Loucy (cell line): ENCODE results near the gene FAM162B.
"Not testable (repeated sequence)": the region's sequence is repeated elsewhere in the genome, so short reads cannot be mapped to it uniquely, and the experiment has no call there.

Source experiments
- H2AFZ ChIP-seq: fragments of 200-600 bp; sonication (generic); 2 replicates; pipeline ENCODE4 v1.6.0; 2016; ENCODE audit warnings: antibody characterized with exemption, mild to moderate bottlenecking, low read length, moderate library complexity
- H3F3A ChIP-seq: fragments of 200-600 bp; 2 replicates; pipeline ENCODE4 v1.6.0; 2016; ENCODE audit warnings: antibody characterized with exemption, low read depth, mild to moderate bottlenecking
- H3K27me3 ChIP-seq: fragments of 200-600 bp; sonication (generic); 2 replicates; pipeline ENCODE4 v1.6.1; 2014; ENCODE audit warnings: low read length, mild to moderate bottlenecking; ENCODE audit not compliant: insufficient read depth, poor library complexity, severe bottlenecking
- H3K36me3 ChIP-seq: fragments of 200-600 bp; sonication (generic); 2 replicates; pipeline ENCODE4 v1.6.1; 2016; ENCODE audit warnings: low read length; ENCODE audit not compliant: insufficient read depth
- H3K4me1 ChIP-seq: fragments of 200-600 bp; sonication (generic); 2 replicates; pipeline ENCODE4 v1.5.1; 2014; ENCODE audit warnings: low read length, mild to moderate bottlenecking; ENCODE audit not compliant: insufficient read depth, poor library complexity, severe bottlenecking
- H3K4me2 ChIP-seq: fragments of 200-600 bp; sonication (generic); 2 replicates; pipeline ENCODE4 v1.6.0; 2014; ENCODE audit warnings: antibody characterized with exemption, low read length, low read depth, mild to moderate bottlenecking; ENCODE audit not compliant: poor library complexity, severe bottlenecking
- H3K4me3 ChIP-seq: fragments of 200-600 bp; sonication (generic); 2 replicates; pipeline ENCODE4 v1.5.1; 2014; ENCODE audit warnings: low read length, mild to moderate bottlenecking, mixed read lengths; ENCODE audit not compliant: poor library complexity, severe bottlenecking
- H3K79me2 ChIP-seq: fragments of 200-600 bp; sonication (generic); 2 replicates; pipeline ENCODE4 v1.6.1; 2014; ENCODE audit warnings: low read length; ENCODE audit not compliant: insufficient read depth
- H3K9ac ChIP-seq: fragments of 200-600 bp; sonication (generic); 2 replicates; pipeline ENCODE4 v1.6.0; 2014; ENCODE audit warnings: mild to moderate bottlenecking, low read depth, low read length, moderate library complexity; ENCODE audit not compliant: poor library complexity, severe bottlenecking
- H3K9me2 ChIP-seq: fragments of 200-600 bp; sonication (generic); replicated peaks from 2 replicates; pipeline ENCODE4 v1.6.1; 2016; ENCODE audit warnings: low read depth, low read length, mixed read lengths
- H3K9me3 ChIP-seq: fragments of 200-600 bp; sonication (generic); 2 replicates; pipeline ENCODE4 v1.6.1; 2014; ENCODE audit warnings: mild to moderate bottlenecking, antibody characterized with exemption, low read length, low read depth; ENCODE audit not compliant: insufficient read depth
- H4K20me1 ChIP-seq: fragments of 200-600 bp; sonication (generic); 2 replicates; pipeline ENCODE4 v1.6.0; 2014; ENCODE audit warnings: antibody characterized with exemption, low read length, mild to moderate bottlenecking; ENCODE audit not compliant: insufficient read depth, poor library complexity, severe bottlenecking
- EZH2phosphoT487 ChIP-seq: fragments of 200-600 bp; IDR thresholded peaks from 2 replicates; pipeline ENCODE4 v1.6.1; 2018; ENCODE audit warnings: antibody characterized with exemption, mild to moderate bottlenecking, moderate library complexity, borderline replicate concordance
- TF ChIP-seq, protein P1 (sequence below): fragments of 200-600 bp; sonication (generic); conservative IDR thresholded peaks from 2 replicates; pipeline ENCODE4 v1.5.1; 2014; ENCODE audit warnings: mild to moderate bottlenecking, antibody characterized with exemption, low read length

Gene FAM162B

DNA sequence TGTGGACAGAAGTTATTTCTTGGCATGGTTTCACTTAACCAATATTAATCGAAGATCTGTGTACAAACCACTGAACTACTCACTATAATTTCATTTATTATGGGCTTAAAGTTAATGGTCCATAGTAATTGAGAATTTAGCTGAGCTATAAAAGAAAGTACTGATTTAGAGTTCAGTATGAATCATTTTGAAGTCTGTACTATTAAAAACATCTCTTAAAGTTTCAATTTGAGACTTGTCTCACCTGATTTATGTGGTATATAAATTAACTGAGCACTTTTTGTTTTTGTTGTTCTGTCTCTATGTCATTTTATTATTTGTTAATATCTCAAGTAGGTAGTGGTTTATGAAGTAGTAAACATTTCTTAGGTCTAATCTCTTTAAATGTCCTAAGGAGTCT, 59.6 kb downstream of the FAM162B start:
- H3K27me3 ChIP-seq, result no peaks in the 10 kb centered on the region
- no peak overlapping the region for H3K9ac ChIP-seq
- H3K79me2 ChIP-seq, result peaks cover under 1% of the 10 kb centered on the region; the same call in 1 of the 2 replicates
- H4K20me1 ChIP-seq, result peaks cover 5% of the 10 kb centered on the region
- H3K9me3 ChIP-seq, result no peaks in the 10 kb centered on the region
- no peaks in the 10 kb centered on the region for H3F3A ChIP-seq
- no peak overlapping the region for H3K4me3 ChIP-seq
- H2AFZ ChIP-seq, result no peak overlapping the region
- H3K4me1 ChIP-seq, result no peaks in the 10 kb centered on the region
- H3K9me2 ChIP-seq, result no peaks in the 10 kb centered on the region
- no peak for TF ChIP-seq EZH2phosphoT487
- TF ChIP-seq, protein P1, sequence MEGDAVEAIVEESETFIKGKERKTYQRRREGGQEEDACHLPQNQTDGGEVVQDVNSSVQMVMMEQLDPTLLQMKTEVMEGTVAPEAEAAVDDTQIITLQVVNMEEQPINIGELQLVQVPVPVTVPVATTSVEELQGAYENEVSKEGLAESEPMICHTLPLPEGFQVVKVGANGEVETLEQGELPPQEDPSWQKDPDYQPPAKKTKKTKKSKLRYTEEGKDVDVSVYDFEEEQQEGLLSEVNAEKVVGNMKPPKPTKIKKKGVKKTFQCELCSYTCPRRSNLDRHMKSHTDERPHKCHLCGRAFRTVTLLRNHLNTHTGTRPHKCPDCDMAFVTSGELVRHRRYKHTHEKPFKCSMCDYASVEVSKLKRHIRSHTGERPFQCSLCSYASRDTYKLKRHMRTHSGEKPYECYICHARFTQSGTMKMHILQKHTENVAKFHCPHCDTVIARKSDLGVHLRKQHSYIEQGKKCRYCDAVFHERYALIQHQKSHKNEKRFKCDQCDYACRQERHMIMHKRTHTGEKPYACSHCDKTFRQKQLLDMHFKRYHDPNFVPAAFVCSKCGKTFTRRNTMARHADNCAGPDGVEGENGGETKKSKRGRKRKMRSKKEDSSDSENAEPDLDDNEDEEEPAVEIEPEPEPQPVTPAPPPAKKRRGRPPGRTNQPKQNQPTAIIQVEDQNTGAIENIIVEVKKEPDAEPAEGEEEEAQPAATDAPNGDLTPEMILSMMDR, result no peak
- peaks cover 63% of the 10 kb centered on the region; the same call in 1 of the 2 replicates for H3K36me3 ChIP-seq
- H3K4me2 ChIP-seq, result no peak overlapping the region

DNA sequence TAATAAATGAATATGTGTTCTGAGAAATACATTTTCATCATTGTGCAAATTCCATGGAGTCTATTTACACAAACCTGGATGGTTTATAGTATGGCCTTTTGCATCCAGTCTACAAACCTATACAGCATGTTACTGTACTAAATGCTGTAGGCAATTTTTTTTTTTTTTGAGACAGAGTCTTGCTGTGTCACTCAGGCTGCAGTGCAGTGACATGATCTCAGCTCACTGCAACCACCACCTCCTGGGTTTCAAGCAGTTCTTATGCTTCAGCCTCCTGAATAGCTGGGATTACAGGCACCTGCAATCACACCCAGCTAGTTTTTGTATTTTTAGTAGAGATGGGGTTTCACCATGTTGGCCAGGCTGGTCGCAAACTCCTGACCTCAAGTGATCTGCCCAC, 61.6 kb downstream of the FAM162B start:
- H3K9ac ChIP-seq, H3K4me1 ChIP-seq, H3F3A ChIP-seq, H4K20me1 ChIP-seq, H3K27me3 ChIP-seq, H3K4me3 ChIP-seq, H3K9me3 ChIP-seq, H3K4me2 ChIP-seq, H2AFZ ChIP-seq, H3K9me2 ChIP-seq, H3K79me2 ChIP-seq: not testable (repeated sequence)
- peaks cover 76% of the 10 kb centered on the region; the same call in 1 of the 2 replicates for H3K36me3 ChIP-seq
